Muscle of arm (tissue), 12 donors: ENCODE measurements around the gene HTR6. TPM values are rescaled to one million over a fixed set of nuclear protein-coding genes. Genes with fewer than 3 reads are reported as not detected.

ENCODE experiments used
- DNase-seq: peaks from one replicate; pipeline ENCODE4 v3.0.0-alpha.2; 2013
- polyA plus RNA-seq, 12 donors: library from polyadenylated mRNA; unstranded; fragments of 120-200 nt; gene quantifications; one replicate each; pipeline ENCODE4 v1.2.1, GENCODE V29; 2013; ENCODE audit not compliant: insufficient read length in 12 of 12

HTR6 gene
- polyA plus RNA-seq, 12 donors = not detected

GRCh38 chr1:19656134-19656779, 8.4 kb upstream of the HTR6 start:
- no peak for DNase-seq

GRCh38 chr1:19656780-19657466, 7.8 kb upstream of the HTR6 start:
- no peak for DNase-seq

- no peak for DNase-seq
Observed at GRCh38 chr1:19657511-19657910, 7.2 kb upstream of the HTR6 start.

GRCh38 chr1:19658186-19658585, 6.5 kb upstream of the HTR6 start:
- no peak for DNase-seq

GRCh38 chr1:19661721-19662228, 2.9 kb upstream of the HTR6 start:
- DNase-seq = peak; percentile 61

- DNase-seq = no peak
Observed at GRCh38 chr1:19662313-19662712, 2.4 kb upstream of the HTR6 start.

GRCh38 chr1:19665186-19665495, 466 bp downstream of the HTR6 start:
- DNase-seq = no peak

- DNase-seq = no peak
Observed at GRCh38 chr1:19665496-19666465, 1.1 kb downstream of the HTR6 start.

- DNase-seq = no peak
Observed at GRCh38 chr1:19668888-19669287, 4.2 kb downstream of the HTR6 start.

- DNase-seq = no peak
Observed at GRCh38 chr1:19670787-19671186, 6.1 kb downstream of the HTR6 start.

- no peak for DNase-seq
Observed at GRCh38 chr1:19672237-19672636, 7.6 kb downstream of the HTR6 start.

- DNase-seq = no peak
Observed at GRCh38 chr1:19675797-19676196, 11.1 kb downstream of the HTR6 start.

- DNase-seq = peak; percentile 70
Observed at GRCh38 chr1:19676438-19676922, 11.8 kb downstream of the HTR6 start.

- DNase-seq = no peak
Observed at GRCh38 chr1:19678493-19678892, 13.8 kb downstream of the HTR6 start.

- no peak for DNase-seq
Observed at GRCh38 chr1:19678931-19679453, 14.3 kb downstream of the HTR6 start.

GRCh38 chr1:19679691-19680090, 15.0 kb downstream of the HTR6 start:
- no peak for DNase-seq

- DNase-seq = no peak
Observed at GRCh38 chr1:19680644-19681043, 16.0 kb downstream of the HTR6 start.

GRCh38 chr1:19682257-19682656, 17.6 kb downstream of the HTR6 start:
- no peak for DNase-seq

GRCh38 chr1:19682901-19683300, 18.2 kb downstream of the HTR6 start:
- no peak for DNase-seq

GRCh38 chr1:19683351-19683750, 18.7 kb downstream of the HTR6 start:
- no peak for DNase-seq

- DNase-seq = no peak
Observed at GRCh38 chr1:19684677-19685076, 20.0 kb downstream of the HTR6 start.

GRCh38 chr1:19685994-19686393, 21.3 kb downstream of the HTR6 start:
- no peak for DNase-seq
